ENCODE results near the gene IGFBPL1. TPM values are rescaled to one million over a fixed set of nuclear protein-coding genes. Genes with fewer than 3 reads are reported as not detected.

Gene IGFBPL1
- total RNA-seq, 4 donors from 2014 or later = 1.6 to 3.2 (median 2.5) TPM

DNA sequence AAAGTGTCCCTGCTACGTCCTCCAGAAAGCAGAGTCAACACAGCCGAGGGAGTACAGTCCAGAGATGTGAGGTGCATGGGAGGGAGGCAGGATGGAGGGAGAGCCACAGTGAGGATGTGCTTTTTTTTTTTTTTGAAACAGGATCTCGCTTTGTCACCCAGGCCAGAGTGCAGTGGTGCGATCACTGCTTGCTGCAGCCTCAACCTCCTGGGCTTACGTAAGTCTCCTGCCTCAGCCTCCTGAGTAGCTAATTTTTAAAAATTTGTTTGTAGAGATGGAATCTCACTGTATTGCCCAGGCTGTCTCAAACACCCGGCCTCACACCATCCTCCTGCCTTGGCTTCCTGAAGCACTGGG, 65.0 kb downstream of the IGFBPL1 start:
- TF ChIP-seq POLR2A (IDR thresholded peaks at IDR 0.05) = no peak
- TF ChIP-seq CTCF (IDR thresholded peaks at IDR 0.05) = no peak
- TF ChIP-seq EP300 (IDR thresholded peaks at IDR 0.05) = no peak
- TF ChIP-seq POLR2AphosphoS5 (IDR thresholded peaks at IDR 0.05) = no peak
- Histone ChIP-seq H3K36me3 (no peaks in the 10 kb centered on the region), H3K4me3 (no peak overlapping the region), H3K27me3 (no peaks in the 10 kb centered on the region), H3K27ac (no peak overlapping the region), H3K4me1 (peaks cover 0 to 27% (median 4%) of the 10 kb centered on the region in 3 donors), H3K9me3 (no peaks in the 10 kb centered on the region)
- no peak for ATAC-seq
- WGBS, 2 donors (ENCODE audit: low coverage in 1 of 2) = 70 to 93% methylated on average over 4 to 5 of the region's 6 CpGs

DNA sequence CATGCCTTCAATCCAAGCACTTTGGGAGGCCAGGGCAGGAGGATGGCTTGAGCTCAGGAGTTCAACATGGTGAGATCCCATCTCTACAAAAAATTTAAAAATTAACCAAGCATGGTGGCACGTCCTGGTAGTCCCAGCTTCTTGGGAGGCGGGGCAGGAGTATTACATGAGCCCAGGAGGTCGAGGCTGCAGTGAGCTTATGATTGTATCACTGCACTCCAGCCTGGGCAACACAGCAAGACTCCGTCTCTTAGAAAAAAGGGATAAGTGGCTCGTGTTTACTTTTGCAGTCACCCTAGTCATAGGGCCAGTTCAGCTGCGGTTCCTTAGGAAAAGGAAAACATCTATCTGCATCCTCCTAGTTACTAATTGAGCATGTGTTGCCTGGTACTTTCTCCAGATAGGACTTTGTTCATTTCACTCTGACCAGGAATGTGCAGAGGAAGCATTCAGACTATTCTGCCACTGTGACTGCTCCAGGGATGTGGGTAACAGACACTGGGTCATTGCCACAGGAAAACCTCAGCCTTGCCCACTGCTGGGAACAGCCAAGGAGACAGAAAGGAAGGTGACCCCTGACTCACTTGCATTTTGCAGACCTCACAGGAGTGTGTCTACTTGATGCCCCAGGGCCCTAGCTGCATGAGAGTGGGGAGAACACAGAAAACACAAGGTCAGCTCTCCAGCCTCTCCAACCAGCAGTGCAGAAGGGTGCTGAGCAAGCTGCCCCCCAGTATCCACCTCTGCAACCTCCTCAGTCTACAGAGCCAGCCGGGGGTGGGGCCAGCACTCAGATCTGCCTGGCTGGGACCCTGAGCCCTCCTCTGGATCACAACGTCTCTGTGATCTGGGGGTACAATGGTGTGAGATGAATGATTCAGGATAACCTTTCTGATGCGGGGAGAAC, 65.6 kb downstream of the IGFBPL1 start:
- H3K27ac ChIP-seq = no peak overlapping the region
- ATAC-seq = no peak
- no peak overlapping the region for H3K4me3 ChIP-seq
- no peak for TF ChIP-seq CTCF (IDR thresholded peaks at IDR 0.05)
- TF ChIP-seq POLR2A (IDR thresholded peaks at IDR 0.05) = no peak
- TF ChIP-seq EP300 (IDR thresholded peaks at IDR 0.05) = no peak
- TF ChIP-seq POLR2AphosphoS5 (IDR thresholded peaks at IDR 0.05) = no peak
- 72 to 91% methylated on average over 7 to 8 of the region's 9 CpGs for WGBS, 2 donors (ENCODE audit: low coverage in 1 of 2)
- H3K36me3 ChIP-seq = no peaks in the 10 kb centered on the region
- H3K4me1 ChIP-seq = peaks cover 0 to 26% (median 4%) of the 10 kb centered on the region in 3 donors
- no peaks in the 10 kb centered on the region for H3K27me3 ChIP-seq
- no peaks in the 10 kb centered on the region for H3K9me3 ChIP-seq

DNA sequence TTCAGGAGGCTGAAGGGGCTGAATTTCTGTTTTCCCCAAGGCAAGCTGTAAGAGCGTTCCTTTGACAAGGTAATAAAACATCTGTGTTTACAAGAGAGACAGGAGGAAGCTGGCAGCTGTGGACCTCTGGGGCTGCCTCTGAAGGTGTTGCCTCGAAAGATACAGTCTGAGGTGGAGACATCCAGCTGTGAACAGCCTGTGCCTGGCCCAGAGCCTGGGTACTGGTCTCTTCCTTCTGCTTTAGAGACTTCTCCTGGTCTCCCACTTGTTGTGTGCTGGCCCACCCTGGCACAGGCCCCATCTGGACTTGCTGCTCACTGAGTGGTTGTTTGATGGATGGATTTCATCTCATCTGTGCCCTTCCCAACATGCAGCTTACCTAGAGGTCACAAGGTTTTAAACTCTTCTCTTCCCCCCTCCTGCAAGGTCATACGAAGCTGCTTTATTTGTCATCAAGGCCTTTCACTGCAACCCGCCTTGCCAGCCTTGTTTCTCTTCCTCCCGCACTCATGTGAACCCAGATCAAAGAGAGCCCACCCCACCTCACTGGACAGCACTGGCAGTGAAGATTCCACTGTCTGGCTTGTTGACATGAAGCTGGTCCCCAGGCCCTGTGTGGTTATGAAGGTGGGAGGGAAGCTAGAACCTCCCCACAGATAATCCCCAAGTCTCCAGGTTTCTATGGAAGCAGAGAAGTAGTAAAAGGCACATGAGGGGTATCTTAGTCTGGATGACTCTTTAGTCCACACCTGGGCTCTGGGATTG, 66.7 kb downstream of the IGFBPL1 start:
- TF ChIP-seq EP300 (IDR thresholded peaks at IDR 0.05) (no peak), POLR2AphosphoS5 (IDR thresholded peaks at IDR 0.05) (no peak), CTCF (IDR thresholded peaks at IDR 0.05) (no peak), POLR2A (IDR thresholded peaks at IDR 0.05) (no peak)
- no peaks in the 10 kb centered on the region for H3K36me3 ChIP-seq
- no peak overlapping the region for H3K27ac ChIP-seq
- 62 to 67% methylated on average over 5 of the region's 5 CpGs for WGBS, 2 donors (ENCODE audit: low coverage in 1 of 2)
- no peaks in the 10 kb centered on the region for H3K9me3 ChIP-seq
- H3K27me3 ChIP-seq = no peaks in the 10 kb centered on the region
- ATAC-seq = no peak
- peaks cover 0 to 23% (median 4%) of the 10 kb centered on the region in 3 donors for H3K4me1 ChIP-seq
- no peak overlapping the region for H3K4me3 ChIP-seq

DNA sequence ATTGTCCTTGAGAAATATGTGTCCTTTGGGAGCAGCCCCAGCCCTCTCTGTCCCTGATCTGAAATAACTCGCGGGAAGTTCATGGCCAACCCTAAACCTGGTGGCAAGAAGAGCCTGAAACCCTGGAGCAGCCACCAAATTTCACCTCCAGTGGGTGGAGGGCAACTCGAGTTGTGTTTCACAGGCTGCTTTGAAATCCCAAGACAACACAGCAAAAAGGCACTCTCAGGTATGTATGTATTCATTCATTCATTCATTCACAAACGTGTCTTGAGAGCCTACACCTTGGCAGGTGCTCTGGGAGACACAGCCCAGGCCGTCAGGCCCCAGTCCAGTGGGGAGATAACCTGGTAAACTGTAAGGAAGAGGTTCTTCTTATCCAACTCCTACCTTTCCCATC, 67.4 kb downstream of the IGFBPL1 start:
- TF ChIP-seq POLR2A (IDR thresholded peaks at IDR 0.05) (no peak), CTCF (IDR thresholded peaks at IDR 0.05) (no peak), POLR2AphosphoS5 (IDR thresholded peaks at IDR 0.05) (no peak), EP300 (IDR thresholded peaks at IDR 0.05) (no peak)
- no peak overlapping the region for H3K4me3 ChIP-seq
- no peak overlapping the region for H3K27ac ChIP-seq
- no peaks in the 10 kb centered on the region for H3K27me3 ChIP-seq
- no peaks in the 10 kb centered on the region for H3K36me3 ChIP-seq
- ATAC-seq = no peak
- 35% methylated on average over 2 of the region's 5 CpGs; no CpG with 5 or more reads in 1 of the 2 donors for WGBS, 2 donors (ENCODE audit: low coverage in 1 of 2)
- no peaks in the 10 kb centered on the region for H3K9me3 ChIP-seq
- H3K4me1 ChIP-seq = peaks cover 0 to 22% (median 4%) of the 10 kb centered on the region in 3 donors

Other genes with a start within 250 kb of the IGFBPL1 start
- gene ALDH1B1, start 31.8 kb downstream of the IGFBPL1 start, total RNA-seq = 100 to 1,000 TPM; 130 to 432 (median 156) TPM
- gene ANKRD18A, start 196.1 kb upstream of the IGFBPL1 start, total RNA-seq = under 1 TPM in 2 of 4 donors, not detected in 2; 0.16 to 0.19 TPM

Data from gastroesophageal sphincter (tissue), 4 donors.